HG03378 (cell line): ENCODE results near the gene SPRR4.
"Not testable (repeated sequence)": the region's sequence is repeated elsewhere in the genome, so short reads cannot be mapped to it uniquely, and the experiment has no call there.

Experiments
- ATAC-seq: cut with Tn5 transposase; IDR thresholded peaks from one replicate; pipeline ENCODE4 v1.9.1; 2021; ENCODE audit warnings: mild to moderate bottlenecking, moderate library complexity; ENCODE audit not compliant: unreplicated experiment

Gene SPRR4

DNA sequence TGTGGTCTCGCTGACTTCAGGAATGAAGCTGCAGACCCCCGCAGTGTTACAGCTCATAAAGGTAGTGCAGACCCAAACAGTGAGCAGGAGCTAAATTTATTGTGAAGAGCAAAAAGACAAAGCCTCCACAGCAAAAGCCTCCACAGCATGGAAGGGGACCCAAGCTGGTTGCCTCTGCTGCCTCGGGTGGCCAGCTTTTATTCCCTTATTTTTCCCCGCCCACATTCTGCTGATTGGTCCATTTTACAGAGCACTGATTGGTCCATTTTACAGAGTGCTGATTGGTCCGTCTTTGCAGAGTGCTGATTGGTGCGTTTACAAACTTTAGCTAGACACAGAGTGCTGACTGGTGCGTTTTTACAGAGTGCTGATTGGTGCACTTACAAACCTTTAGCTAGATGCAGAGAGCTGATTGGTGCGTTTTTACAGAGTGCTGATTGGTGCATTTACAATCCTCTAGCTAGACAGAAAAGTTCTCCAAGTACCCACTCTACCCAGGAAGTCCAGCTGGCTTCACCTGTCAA, 40.8 kb downstream of the SPRR4 start:
- not testable (repeated sequence) for ATAC-seq

DNA sequence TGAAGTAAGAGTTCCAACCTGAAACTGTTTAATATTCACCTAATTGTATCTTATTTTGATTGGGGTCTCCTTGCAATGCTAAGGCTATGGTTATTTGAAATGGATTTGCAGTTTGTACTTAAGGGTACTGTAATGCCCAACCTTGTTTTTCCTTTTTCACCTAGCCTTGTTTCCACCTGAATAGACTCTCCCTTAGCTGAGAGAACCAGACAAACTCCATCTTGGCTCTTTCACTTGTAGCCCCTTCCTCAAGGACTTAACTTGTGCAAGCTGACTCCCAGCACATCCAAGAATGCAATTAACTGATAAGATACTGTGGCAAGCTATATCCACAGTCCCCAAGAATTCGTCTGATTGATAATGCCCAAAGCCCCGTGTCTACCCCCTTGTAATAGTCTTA, 51.4 kb downstream of the SPRR4 start:
- ATAC-seq, result not testable (repeated sequence)
